HEK293 (cell line): Measurements from ENCODE around the gene SIK3.

Source experiments
- CTCF ChIA-PET: fragments of 350-600 bp; formaldehyde crosslinking; extraction: SDS; loops from one replicate; lab custom pipeline; 2021; ENCODE audit warnings: antibody characterized with exemption; lab: Yijun Ruan, JAX
- POLR2A ChIA-PET: fragments of 300-600 bp; formaldehyde crosslinking; extraction: SDS; loops from one replicate; lab custom pipeline; 2020; ENCODE audit warnings: antibody characterized with exemption, inconsistent platforms; lab: Yijun Ruan, JAX
- H3K27ac ChIP-seq: fragments of 200-500 bp; sonication (Bioruptor generic); 2 replicates; pipeline ENCODE4 v1.5.1; 2014; ENCODE audit warnings: low read depth, low read length, control low read depth, inconsistent platforms; ENCODE audit errors: extremely low read depth
- H3K36me3 ChIP-seq, 2 experiments: fragments of 200-500 bp in 1 of 2; sonication (Bioruptor generic) in 1 of 2; 1 replicate in 1 of 2; 2 replicates in 1 of 2; pipeline ENCODE4 v1.5.1; 2014 to 2017; ENCODE audit warnings: inconsistent platforms in 2 of 2, low read length in 2 of 2; ENCODE audit not compliant: control insufficient read depth in 2 of 2, insufficient read depth in 1 of 2
- H3K4me1 ChIP-seq: fragments of 200-500 bp; sonication (Bioruptor generic); 2 replicates; pipeline ENCODE4 v1.5.1; 2014; ENCODE audit warnings: mild to moderate bottlenecking, low read length, inconsistent platforms; ENCODE audit not compliant: control insufficient read depth, insufficient read depth
- H3K4me3 ChIP-seq: 2 replicates; pipeline ENCODE4 v1.5.1; 2011; ENCODE audit warnings: low read depth, mild to moderate bottlenecking, control low read depth, low read length, moderate library complexity
- H3K9me3 ChIP-seq: fragments of 200-500 bp; sonication (Bioruptor generic); 2 replicates; pipeline ENCODE4 v1.5.1; 2014; ENCODE audit warnings: low read depth, low read length, inconsistent platforms; ENCODE audit not compliant: control insufficient read depth, insufficient read depth
- ELK4 ChIP-seq: IDR thresholded peaks from 2 replicates; pipeline ENCODE4 v1.6.1; 2011; ENCODE audit warnings: mild to moderate bottlenecking, low read depth, low read length, borderline replicate concordance
- HIC1 ChIP-seq: fragments of 450-650 bp; formaldehyde crosslinking; IDR thresholded peaks from 2 replicates; pipeline ENCODE4 v1.5.1; 2016; ENCODE audit warnings: missing biosample characterization, missing genetic modification characterization
- HOXA7 ChIP-seq: sonication (generic); formaldehyde crosslinking; IDR thresholded peaks from 2 replicates; pipeline ENCODE4 v1.8.1; 2022; ENCODE audit warnings: missing genetic modification reagents, borderline replicate concordance
- HOXD13 ChIP-seq: sonication (generic); formaldehyde crosslinking; IDR thresholded peaks from 2 replicates; pipeline ENCODE4 v1.8.0; 2022; ENCODE audit warnings: missing genetic modification reagents, borderline replicate concordance
- KLF9 ChIP-seq: fragments of 450-650 bp; formaldehyde crosslinking; IDR thresholded peaks from 2 replicates; pipeline ENCODE4 v1.5.1; 2016; ENCODE audit warnings: missing biosample characterization, missing genetic modification characterization, low read depth
- MZF1 ChIP-seq: fragments of 450-650 bp; formaldehyde crosslinking; IDR thresholded peaks from 2 replicates; pipeline ENCODE4 v1.5.1; 2017; ENCODE audit warnings: missing biosample characterization, missing genetic modification characterization, borderline replicate concordance
- ZBTB21 ChIP-seq: fragments of 450-650 bp; formaldehyde crosslinking; IDR thresholded peaks from 2 replicates; pipeline ENCODE4 v1.5.1; 2017; ENCODE audit warnings: missing biosample characterization, missing genetic modification characterization
- ZBTB6 ChIP-seq: fragments of 450-650 bp; formaldehyde crosslinking; IDR thresholded peaks from 2 replicates; pipeline ENCODE4 v1.5.1; 2017; ENCODE audit warnings: missing biosample characterization, missing genetic modification characterization
- ZEB2 ChIP-seq: fragments of 450-650 bp; formaldehyde crosslinking; IDR thresholded peaks from 2 replicates; pipeline ENCODE4 v1.5.1; 2016; ENCODE audit warnings: missing biosample characterization, missing genetic modification characterization
- ZNF146 ChIP-seq: fragments of 450-650 bp; formaldehyde crosslinking; IDR thresholded peaks from 2 replicates; pipeline ENCODE4 v1.5.1; 2016; ENCODE audit warnings: missing biosample characterization, missing genetic modification characterization
- ZNF239 ChIP-seq: fragments of 450-650 bp; formaldehyde crosslinking; IDR thresholded peaks from 2 replicates; pipeline ENCODE4 v1.5.1; 2016; ENCODE audit warnings: missing biosample characterization, missing genetic modification characterization
- ZNF26 ChIP-seq: fragments of 450-650 bp; formaldehyde crosslinking; IDR thresholded peaks from 2 replicates; pipeline ENCODE4 v1.5.1; 2016; ENCODE audit warnings: missing biosample characterization, missing genetic modification characterization
- ZNF280D ChIP-seq: fragments of 450-650 bp; formaldehyde crosslinking; IDR thresholded peaks from 2 replicates; pipeline ENCODE4 v1.5.1; 2016; ENCODE audit warnings: missing biosample characterization, missing genetic modification characterization
- ZNF311 ChIP-seq: fragments of 450-650 bp; formaldehyde crosslinking; IDR thresholded peaks from 2 replicates; pipeline ENCODE4 v1.5.1; 2017; ENCODE audit warnings: missing biosample characterization, missing genetic modification characterization, borderline replicate concordance
- ZNF391 ChIP-seq: fragments of 450-650 bp; formaldehyde crosslinking; IDR thresholded peaks from 2 replicates; pipeline ENCODE4 v1.5.1; 2016; ENCODE audit warnings: low read depth, missing biosample characterization, missing genetic modification characterization, borderline replicate concordance
- ZNF394 ChIP-seq: fragments of 450-650 bp; formaldehyde crosslinking; IDR thresholded peaks from 2 replicates; pipeline ENCODE4 v1.5.1; 2016; ENCODE audit warnings: missing biosample characterization, missing genetic modification characterization, mild to moderate bottlenecking, moderate library complexity, borderline replicate concordance
- ZNF433 ChIP-seq: fragments of 450-650 bp; formaldehyde crosslinking; IDR thresholded peaks from 2 replicates; pipeline ENCODE4 v1.5.1; 2016; ENCODE audit warnings: missing biosample characterization, missing genetic modification characterization, low read depth
- ZNF596 ChIP-seq: fragments of 450-650 bp; IDR thresholded peaks from 2 replicates; pipeline ENCODE4 v1.5.0; 2018; ENCODE audit warnings: missing biosample characterization, mild to moderate bottlenecking, missing genetic modification characterization, moderate library complexity
- ZNF777 ChIP-seq: fragments of 450-650 bp; formaldehyde crosslinking; IDR thresholded peaks from 2 replicates; pipeline ENCODE4 v1.5.1; 2017; ENCODE audit warnings: missing biosample characterization, missing genetic modification characterization, borderline replicate concordance
- ZXDB ChIP-seq: fragments of 450-650 bp; formaldehyde crosslinking; IDR thresholded peaks from 2 replicates; pipeline ENCODE4 v1.5.1; 2016; ENCODE audit warnings: missing biosample characterization, missing genetic modification characterization

SIK3 gene

GRCh38 chr11:116797816-116798215, 300.4 kb downstream of the SIK3 start (continued):
- TF ChIP-seq ZNF391 (tag by site-specific recombination) (no peak), ZBTB21 (tag by site-specific recombination) (no peak)

GRCh38 chr11:116796548-116796947, 301.7 kb downstream of the SIK3 start:
- ChIA-PET POLR2A (no interaction called here), CTCF (interaction anchor here (0.6 kb wide), 2 partner anchors 84 to 164 kb away, joined by 3 read pairs; no protein-coding TSS in a partner anchor)

GRCh38 chr11:116794851-116795250, 303.4 kb downstream of the SIK3 start:
- Histone ChIP-seq H3K36me3 (no peaks in the 10 kb centered on the region), H3K9me3 (no peaks in the 10 kb centered on the region), H3K27ac (no peak overlapping the region), H3K4me3 (no peak overlapping the region), H3K4me1 (no peaks in the 10 kb centered on the region)
- ChIA-PET CTCF (interaction anchor here (0.7 to 6.9 kb wide), 3 partner anchors 43 to 311 kb away, joined by 3 to 118 read pairs (median 89); partner anchors contain the start of gene APOA1), POLR2A (no interaction called here)
- TF ChIP-seq ZNF26 (no peak), ZNF596 (tag by site-specific recombination) (no peak), ZNF777 (tag by site-specific recombination) (no peak), ZNF280D (no peak), MZF1 (tag by site-specific recombination) (no peak), KLF9 (tag by site-specific recombination) (no peak), ZEB2 (no peak), ZNF311 (tag by site-specific recombination) (no peak), ZNF239 (no peak)

More at GRCh38 chr11:116796548-116796947, 301.7 kb downstream of the SIK3 start:
- TF ChIP-seq ELK4 (no peak), HOXD13 (CRISPR knock-in tag) (no peak), ZNF146 (tag by site-specific recombination) (0 out of 2 replicates have a peak, but pooled peaks have one; percentile 17)
- TF ChIP-seq, all 188 proteins: peak for 1
- no peaks in the 10 kb centered on the region for H3K36me3 ChIP-seq
- no peaks in the 10 kb centered on the region for H3K9me3 ChIP-seq
- H3K27ac ChIP-seq = no peak overlapping the region
- H3K4me1 ChIP-seq = no peaks in the 10 kb centered on the region
- no peak overlapping the region for H3K4me3 ChIP-seq

- H3K4me3 ChIP-seq = no peak overlapping the region
- no peaks in the 10 kb centered on the region for H3K9me3 ChIP-seq
- POLR2A ChIA-PET = interaction anchor here (1.2 kb wide), 1 partner anchor 385 kb away, joined by 4 read pairs; the partner anchor contains the start of gene SIDT2
- CTCF ChIA-PET = interaction anchor here (0.7 to 6.9 kb wide), 5 partner anchors 19 to 312 kb away, joined by 3 to 118 read pairs (median 4); partner anchors contain the start of gene APOA1
- H3K27ac ChIP-seq = no peak overlapping the region
- TF ChIP-seq ZXDB (tag by site-specific recombination) (no peak), ZNF433 (tag by site-specific recombination) (no peak), HOXA7 (CRISPR knock-in tag) (no peak), ZBTB6 (tag by site-specific recombination) (no peak), HIC1 (tag by site-specific recombination) (no peak), ZNF394 (tag by site-specific recombination) (no peak)
- H3K36me3 ChIP-seq = no peaks in the 10 kb centered on the region
- H3K4me1 ChIP-seq = no peaks in the 10 kb centered on the region
Observed at GRCh38 chr11:116793772-116794097, 304.5 kb downstream of the SIK3 start.
